Stomach (tissue), 9 donors: ENCODE results near the gene SMTNL1. TPM values are rescaled to one million over a fixed set of nuclear protein-coding genes. Genes with fewer than 3 reads are reported as not detected.

Source experiments
- DNase-seq, 2 donors: peaks; one replicate each; pipeline versions ENCODE4 v3.0.0 to v3.0.0-alpha.2; 2013 to 2019
- H3K27ac ChIP-seq, 5 donors: fragments of 200-600 bp in 4 of 5; sonication (generic) in 4 of 5; one replicate each; pipeline ENCODE4 v1.5.1; 2013 to 2019; ENCODE audit warnings: mild to moderate bottlenecking in 1 of 5, moderate library complexity in 1 of 5
- H3K27me3 ChIP-seq, 3 donors: fragments of 200-600 bp; sonication (generic); one replicate each; pipeline ENCODE4 v1.5.1; 2017 to 2019; ENCODE audit warnings: mixed run types in 1 of 3
- H3K36me3 ChIP-seq, 4 donors: fragments of 200-600 bp; sonication (generic); 1 replicate in 3 of 4; 2 replicates in 1 of 4; pipeline ENCODE4 v1.5.1; 2016 to 2019
- H3K4me1 ChIP-seq, 4 donors: fragments of 200-600 bp; sonication (generic); one replicate each; pipeline ENCODE4 v1.5.1; 2016 to 2019
- H3K4me3 ChIP-seq, 4 donors: fragments of 200-600 bp; sonication (generic) in 3 of 4; one replicate each; pipeline ENCODE4 v1.5.1; 2016 to 2019; ENCODE audit warnings: mild to moderate bottlenecking in 1 of 4
- H3K9me3 ChIP-seq, 4 donors: fragments of 200-600 bp; sonication (generic); one replicate each; pipeline ENCODE4 v1.5.1; 2016 to 2019
- EP300 ChIP-seq: sonication (generic); formaldehyde crosslinking; IDR thresholded peaks from one replicate; pipeline ENCODE4 v1.6.1; 2017; ENCODE audit warnings: antibody characterized with exemption
- POLR2A ChIP-seq, 4 donors: fragments of 450-650 bp; IDR thresholded peaks; one replicate each; pipeline ENCODE4 v1.6.1; 2016; ENCODE audit warnings: antibody characterized with exemption in 4 of 4, control low read depth in 2 of 4, mild to moderate bottlenecking in 1 of 4, moderate library complexity in 1 of 4
- POLR2AphosphoS5 ChIP-seq, 3 donors: sonication (generic); formaldehyde crosslinking; IDR thresholded peaks; one replicate each; pipeline ENCODE4 v1.6.1; 2016; ENCODE audit warnings: antibody characterized with exemption in 3 of 3
- WGBS, 5 donors: extraction: QIAGEN DNeasy Blood & Tissue Kit in 3 of 5; methylation state at CpG; one replicate each; pipeline versions ENCODE4 v1.1.5 to v1.1.7; 2013 to 2018; 5-methylcytosine and 5-hydroxymethylcytosine counted together
- intact Hi-C: fragments of 100-400 bp; cut with DNase I; formaldehyde crosslinking; loops from one replicate; pipeline ENCODE4 v1.15.1; 2023; ENCODE audit warnings: low total_unique reads
- polyA plus RNA-seq, 3 donors: library from polyadenylated mRNA; stranded (reverse); fragments of 200-250 nt; gene quantifications; one replicate each; pipeline ENCODE4 v1.2.3, GENCODE V29; 2013
- total RNA-seq, 5 donors: library from RNA; depleted of rRNA; stranded (reverse); fragments of >200 nt; gene quantifications; one replicate each; pipeline versions ENCODE4 v1.1.0 to v1.2.3, GENCODE V29; 2014 to 2016
- TF ChIP-seq, protein P1 (sequence below), 7 experiments: fragments of 450-650 bp in 4 of 7; fragments of 200-600 bp in 3 of 7; sonication (generic) in 3 of 7; IDR thresholded peaks; one replicate each; pipeline ENCODE4 v1.5.1; 2016 to 2019; ENCODE audit warnings: antibody characterized with exemption in 7 of 7, control low read depth in 2 of 7, mild to moderate bottlenecking in 1 of 7
- donor health status: healthy with polysubstance abuse.
- donor health status: Bipolar disorder and iron deficiency.
- donor health status: healthy.

SMTNL1 gene
- total and polyA plus RNA-seq, 8 donors, result not detected

DNA sequence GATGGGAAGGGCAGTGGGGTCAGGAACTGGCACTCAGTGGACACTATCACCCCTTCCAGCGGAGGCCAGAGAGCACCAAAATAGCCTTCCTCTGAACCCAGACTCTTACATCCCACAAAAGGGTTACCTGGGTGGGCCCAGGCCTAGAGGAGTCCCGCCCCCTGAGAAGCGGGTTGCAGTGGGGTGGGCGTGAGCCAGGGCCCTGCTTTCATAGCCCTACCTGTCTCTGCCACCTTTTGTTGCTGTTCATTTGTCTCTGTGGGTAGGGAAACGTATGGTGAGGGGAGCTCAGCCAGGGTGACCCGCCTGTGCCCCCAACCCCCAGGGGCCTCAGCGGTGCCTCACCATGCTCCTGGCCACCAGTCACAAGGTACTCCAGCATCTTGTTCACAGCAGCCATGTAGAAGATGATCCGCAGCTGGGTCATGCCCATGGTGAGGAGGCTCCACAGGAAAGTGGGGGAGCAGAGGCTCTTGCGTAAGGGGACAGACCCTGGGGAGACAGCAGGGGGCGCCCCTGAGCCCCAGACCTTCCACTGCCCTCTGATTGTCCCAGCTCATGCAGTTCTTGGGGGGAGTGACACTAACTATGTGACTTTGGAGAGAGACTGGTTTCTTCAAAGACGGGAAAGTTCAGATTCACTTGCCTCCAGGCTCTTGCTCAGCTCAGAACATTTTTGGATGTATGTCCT lies 45.9 kb upstream of the SMTNL1 start:
- H3K36me3 ChIP-seq, result peaks cover 24 to 82% (median 74%) of the 10 kb centered on the region in 4 donors
- DNase-seq, result peak in 1 of 2 donors; percentile 50
- intact Hi-C loops, result loop anchor here (5.0 kb wide), 1 partner anchor 36 kb away; no protein-coding TSS in a partner anchor

DNA sequence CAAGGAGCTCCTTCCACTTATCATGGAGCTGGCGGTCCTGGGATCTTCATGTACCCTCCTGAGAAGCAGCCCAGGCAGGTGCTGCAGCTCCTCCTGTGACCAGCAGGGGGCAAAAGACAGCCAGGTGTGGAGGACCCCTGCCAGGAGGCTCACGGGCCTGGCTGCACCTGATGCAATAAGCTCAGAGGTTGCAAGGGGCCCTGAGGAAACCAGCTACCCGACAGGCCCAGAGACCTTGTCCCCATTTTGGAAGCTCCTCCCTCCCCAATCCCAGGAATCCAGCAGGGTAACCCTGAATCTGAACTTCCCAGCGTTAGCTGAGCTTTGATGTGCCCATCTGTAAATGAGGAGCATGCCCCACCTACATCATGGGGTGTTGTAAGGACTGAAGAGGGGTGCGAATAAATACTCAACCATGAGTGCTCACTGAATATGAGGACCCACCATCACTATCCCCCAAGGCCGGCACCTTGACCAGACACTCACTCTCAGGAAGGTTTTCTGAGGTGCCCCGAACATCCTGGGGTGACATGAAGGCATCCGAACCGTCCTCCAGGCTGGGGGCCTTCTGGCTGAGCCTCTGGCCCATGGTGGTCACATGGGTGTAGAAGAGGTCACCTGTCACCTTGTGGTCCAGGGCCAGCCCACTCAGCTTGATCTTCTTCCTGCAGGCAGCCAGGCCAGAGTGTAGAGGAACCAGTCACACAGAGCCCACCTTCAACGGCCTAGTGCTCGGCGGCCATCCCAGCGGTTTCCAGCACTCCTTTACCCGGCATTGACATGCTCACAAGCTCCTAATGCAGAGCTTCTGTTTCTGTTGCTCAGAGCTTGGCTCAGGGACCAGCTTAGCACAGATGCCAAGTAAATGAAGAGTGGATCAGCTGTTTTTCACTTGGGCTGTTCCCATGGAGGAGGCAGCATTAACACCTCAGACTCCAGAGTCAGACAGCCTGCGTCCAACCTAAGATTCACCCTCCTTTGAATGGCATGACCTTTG lies 43.6 kb upstream of the SMTNL1 start:
- WGBS, 5 donors, result 63 to 75% (median 70%) methylated on average over 11 to 15 of the region's 15 CpGs
- DNase-seq, result peak; percentile 83 to 85
- TF ChIP-seq, protein P1, sequence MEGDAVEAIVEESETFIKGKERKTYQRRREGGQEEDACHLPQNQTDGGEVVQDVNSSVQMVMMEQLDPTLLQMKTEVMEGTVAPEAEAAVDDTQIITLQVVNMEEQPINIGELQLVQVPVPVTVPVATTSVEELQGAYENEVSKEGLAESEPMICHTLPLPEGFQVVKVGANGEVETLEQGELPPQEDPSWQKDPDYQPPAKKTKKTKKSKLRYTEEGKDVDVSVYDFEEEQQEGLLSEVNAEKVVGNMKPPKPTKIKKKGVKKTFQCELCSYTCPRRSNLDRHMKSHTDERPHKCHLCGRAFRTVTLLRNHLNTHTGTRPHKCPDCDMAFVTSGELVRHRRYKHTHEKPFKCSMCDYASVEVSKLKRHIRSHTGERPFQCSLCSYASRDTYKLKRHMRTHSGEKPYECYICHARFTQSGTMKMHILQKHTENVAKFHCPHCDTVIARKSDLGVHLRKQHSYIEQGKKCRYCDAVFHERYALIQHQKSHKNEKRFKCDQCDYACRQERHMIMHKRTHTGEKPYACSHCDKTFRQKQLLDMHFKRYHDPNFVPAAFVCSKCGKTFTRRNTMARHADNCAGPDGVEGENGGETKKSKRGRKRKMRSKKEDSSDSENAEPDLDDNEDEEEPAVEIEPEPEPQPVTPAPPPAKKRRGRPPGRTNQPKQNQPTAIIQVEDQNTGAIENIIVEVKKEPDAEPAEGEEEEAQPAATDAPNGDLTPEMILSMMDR (IDR thresholded peaks at IDR 0.05), result peak in 5 of 7 experiments; percentile 82 to 97 (median 91)
- TF ChIP-seq EP300, result no peak
- Histone ChIP-seq H3K36me3 (peaks cover 11 to 70% (median 56%) of the 10 kb centered on the region in 4 donors), H3K4me1 (peaks cover 5 to 42% (median 25%) of the 10 kb centered on the region in 4 donors), H3K27me3 (no peaks in the 10 kb centered on the region), H3K4me3 (no peak overlapping the region), H3K27ac (no peak overlapping the region), H3K9me3 (no peaks in the 10 kb centered on the region)
- intact Hi-C loops, result loop anchor here (5.0 kb wide), 1 partner anchor 33 kb away; no protein-coding TSS in a partner anchor

More for the DNA sequence above, 45.9 kb upstream of the SMTNL1 start:
- Histone ChIP-seq H3K4me3 (no peak overlapping the region), H3K9me3 (no peaks in the 10 kb centered on the region), H3K4me1 (peaks cover 0 to 20% (median 12%) of the 10 kb centered on the region in 4 donors), H3K27ac (no peak overlapping the region), H3K27me3 (no peaks in the 10 kb centered on the region)
- 81 to 86% (median 82%) methylated on average over 8 to 11 of the region's 11 CpGs for WGBS, 5 donors
- TF ChIP-seq, protein P1 (IDR thresholded peaks at IDR 0.05), result peak in 4 of 7 experiments; percentile 42 to 54 (median 48)
- TF ChIP-seq POLR2AphosphoS5 (IDR thresholded peaks at IDR 0.05), result no peak

DNA sequence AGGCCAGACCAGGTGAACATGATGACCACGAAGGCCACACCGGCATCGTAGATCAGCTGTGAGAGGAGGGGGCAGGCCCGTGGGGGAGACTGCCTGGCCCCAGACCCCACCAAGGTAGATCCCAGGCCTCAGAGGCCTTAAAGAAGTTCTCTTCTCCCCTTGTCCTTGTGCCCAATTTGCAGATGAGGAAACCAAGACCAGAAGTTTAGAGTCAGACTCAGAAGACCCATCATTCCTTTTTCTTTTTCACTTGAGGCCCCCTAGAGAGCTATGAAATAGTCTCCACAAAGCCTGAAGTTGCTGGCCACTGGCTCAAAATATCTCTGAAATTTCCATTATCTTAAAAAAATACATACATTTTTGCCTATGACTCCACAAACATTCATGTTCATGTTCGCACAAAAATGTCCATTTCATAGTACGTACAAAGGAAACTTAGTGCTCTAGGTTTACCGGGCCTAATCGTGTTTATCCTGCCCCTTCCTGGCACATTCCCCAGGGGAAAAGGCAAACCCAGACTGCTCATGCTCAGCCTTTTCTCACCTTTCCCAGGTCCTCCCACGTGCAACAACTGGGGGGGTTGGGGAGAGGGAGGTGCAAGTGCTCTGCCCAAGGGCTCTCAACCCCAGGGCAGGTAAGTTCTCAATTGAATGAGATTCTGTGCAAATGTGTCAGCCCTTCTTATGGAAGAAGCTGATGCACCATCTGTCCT lies 41.1 kb upstream of the SMTNL1 start:
- no peaks in the 10 kb centered on the region for H3K27me3 ChIP-seq
- TF ChIP-seq, protein P1 (IDR thresholded peaks at IDR 0.05), result no peak
- no peak for TF ChIP-seq EP300
- TF ChIP-seq POLR2A (IDR thresholded peaks at IDR 0.05), result no peak
- no peak for TF ChIP-seq POLR2AphosphoS5 (IDR thresholded peaks at IDR 0.05)
- H3K4me1 ChIP-seq, result peaks cover 25 to 65% (median 49%) of the 10 kb centered on the region in 4 donors
- intact Hi-C loops, result no loop called here
- no peaks in the 10 kb centered on the region for H3K9me3 ChIP-seq
- H3K4me3 ChIP-seq, result no peak overlapping the region
- DNase-seq, result peak in 1 of 2 donors; percentile 51
- H3K27ac ChIP-seq, result peak overlapping the region in 2 of 5 donors; percentile 6 to 10
- H3K36me3 ChIP-seq, result peaks cover 3 to 51% (median 35%) of the 10 kb centered on the region in 4 donors
- 51 to 68% (median 57%) methylated on average over 9 of the region's 9 CpGs for WGBS, 5 donors
